Inflammatory macrophage treated with lipopolysaccharide for 1 hour (primary cell): Measurements from ENCODE around the gene MINDY2.

ENCODE experiments used
- DNase-seq, 2 donors: peaks; one replicate each; pipeline ENCODE4 v3.0.0-alpha.2; 2020 to 2022

The MINDY2 gene, protein sequence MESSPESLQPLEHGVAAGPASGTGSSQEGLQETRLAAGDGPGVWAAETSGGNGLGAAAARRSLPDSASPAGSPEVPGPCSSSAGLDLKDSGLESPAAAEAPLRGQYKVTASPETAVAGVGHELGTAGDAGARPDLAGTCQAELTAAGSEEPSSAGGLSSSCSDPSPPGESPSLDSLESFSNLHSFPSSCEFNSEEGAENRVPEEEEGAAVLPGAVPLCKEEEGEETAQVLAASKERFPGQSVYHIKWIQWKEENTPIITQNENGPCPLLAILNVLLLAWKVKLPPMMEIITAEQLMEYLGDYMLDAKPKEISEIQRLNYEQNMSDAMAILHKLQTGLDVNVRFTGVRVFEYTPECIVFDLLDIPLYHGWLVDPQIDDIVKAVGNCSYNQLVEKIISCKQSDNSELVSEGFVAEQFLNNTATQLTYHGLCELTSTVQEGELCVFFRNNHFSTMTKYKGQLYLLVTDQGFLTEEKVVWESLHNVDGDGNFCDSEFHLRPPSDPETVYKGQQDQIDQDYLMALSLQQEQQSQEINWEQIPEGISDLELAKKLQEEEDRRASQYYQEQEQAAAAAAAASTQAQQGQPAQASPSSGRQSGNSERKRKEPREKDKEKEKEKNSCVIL

DNA sequence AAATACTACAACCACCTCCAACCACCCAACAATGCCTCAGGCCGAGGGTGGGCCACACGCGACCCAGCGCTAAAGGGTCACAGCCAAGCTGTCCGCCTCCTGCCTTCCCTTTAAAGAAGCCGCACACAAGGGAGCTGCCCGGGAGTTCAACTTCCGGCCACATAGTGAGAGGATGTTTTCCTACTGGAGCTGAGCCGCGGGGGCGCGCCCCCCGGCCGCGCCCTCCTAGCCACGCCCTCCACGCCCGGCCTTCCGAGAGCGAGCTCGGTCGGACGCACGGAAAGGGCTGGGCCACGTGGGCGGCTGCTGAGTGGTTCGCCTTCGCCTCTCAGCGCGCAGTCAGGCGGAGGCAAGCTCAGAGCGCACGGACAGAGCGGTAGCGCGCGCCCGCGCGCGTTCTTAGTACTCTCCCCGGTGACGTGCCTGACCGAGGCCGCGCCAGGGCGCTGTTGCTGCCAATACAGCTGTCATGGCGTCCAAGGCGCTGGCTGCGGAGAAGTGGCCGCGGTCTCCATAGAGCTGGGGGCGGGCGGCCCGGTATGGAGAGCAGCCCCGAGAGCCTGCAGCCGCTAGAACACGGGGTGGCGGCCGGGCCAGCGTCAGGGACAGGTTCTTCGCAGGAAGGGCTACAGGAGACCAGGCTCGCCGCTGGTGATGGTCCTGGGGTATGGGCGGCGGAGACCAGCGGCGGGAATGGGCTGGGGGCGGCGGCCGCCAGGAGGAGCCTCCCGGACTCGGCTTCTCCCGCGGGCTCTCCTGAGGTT is at the start of gene MINDY2:
MINDY2 (plus strand) TSS at position 446 of the 764 bp plus-strand sequence; CDS start at position 540, 94 bp downstream.
- DNase-seq: peak; percentile 99 to 100

DNA sequence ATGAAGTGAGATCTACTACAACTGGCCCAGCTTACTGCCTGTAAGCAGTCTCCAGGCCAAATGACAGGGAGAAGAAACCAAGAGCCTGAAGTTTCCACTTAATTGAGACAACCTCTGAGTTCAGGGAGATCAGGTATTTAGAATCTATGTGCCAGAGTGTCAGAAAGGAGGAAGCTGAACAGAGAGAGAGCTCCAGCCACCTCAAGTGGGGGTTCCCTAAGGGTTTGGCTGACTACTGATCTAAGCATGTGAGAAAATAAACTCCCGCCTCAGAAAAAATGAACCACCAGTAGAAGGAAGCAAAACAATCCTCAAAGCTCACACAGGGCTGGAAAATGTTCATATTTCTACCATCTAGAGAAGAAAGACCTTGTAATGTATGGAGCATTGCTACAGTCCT is 46.6 kb upstream of the MINDY2 start:
- peak; percentile 57 to 64 for DNase-seq

DNA sequence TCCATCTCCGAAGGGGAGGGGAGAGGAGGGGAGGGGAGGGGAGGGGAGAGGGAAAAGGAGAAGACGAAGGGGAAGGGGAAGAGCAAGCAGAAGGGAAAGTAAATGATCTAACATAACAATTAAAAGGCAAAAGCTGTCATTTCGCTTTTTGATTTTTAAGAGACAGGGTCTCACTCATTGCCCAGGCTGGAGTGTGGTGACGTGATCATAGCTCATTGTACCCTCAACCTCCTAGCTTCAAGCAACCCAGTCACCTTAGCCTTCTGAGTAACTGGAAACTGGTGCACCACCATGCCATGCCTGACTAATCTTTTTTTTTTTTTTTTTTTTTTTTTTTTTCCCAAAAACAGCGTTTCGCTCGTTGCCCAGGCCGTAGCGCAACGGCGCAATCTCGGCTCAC is 44.2 kb upstream of the MINDY2 start:
- no peak for DNase-seq

DNA sequence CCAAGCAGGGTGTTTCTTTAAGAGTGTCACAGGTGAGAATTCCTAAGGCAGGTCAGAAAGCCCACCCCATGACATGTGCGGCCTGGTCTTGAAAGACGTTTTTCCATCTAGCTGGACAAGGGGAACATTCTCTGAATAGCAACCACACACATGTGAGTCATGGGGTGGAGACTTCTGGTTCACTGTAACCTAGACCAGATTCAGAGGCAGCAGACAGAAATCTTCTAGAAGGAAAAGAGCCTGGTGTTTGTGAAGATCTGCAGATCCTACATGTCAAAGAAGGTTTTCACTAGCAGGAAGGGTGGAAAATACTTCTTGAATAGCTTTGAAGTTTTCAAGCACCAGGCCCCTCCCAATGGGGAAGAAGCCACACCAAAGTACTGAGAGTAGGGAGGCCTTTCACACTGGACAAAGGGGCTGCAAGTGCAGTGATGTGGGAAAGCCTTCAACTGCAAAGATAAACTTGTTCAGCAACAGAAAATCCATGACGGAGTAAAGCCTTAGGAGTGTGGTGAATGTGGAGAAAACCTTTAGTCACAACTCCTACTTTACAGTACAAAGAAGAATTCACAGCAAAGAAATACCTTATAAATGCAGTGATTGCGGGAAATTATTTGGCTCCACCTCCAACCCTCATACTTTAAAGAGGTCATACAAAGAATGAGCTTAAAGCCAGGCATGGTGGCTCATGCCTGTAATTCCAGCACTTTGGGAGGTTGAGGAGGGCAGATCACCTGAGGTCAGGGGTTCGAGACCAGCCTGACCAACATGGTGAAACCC is 39.2 kb upstream of the MINDY2 start:
- peak; percentile 63 to 69 for DNase-seq

DNA sequence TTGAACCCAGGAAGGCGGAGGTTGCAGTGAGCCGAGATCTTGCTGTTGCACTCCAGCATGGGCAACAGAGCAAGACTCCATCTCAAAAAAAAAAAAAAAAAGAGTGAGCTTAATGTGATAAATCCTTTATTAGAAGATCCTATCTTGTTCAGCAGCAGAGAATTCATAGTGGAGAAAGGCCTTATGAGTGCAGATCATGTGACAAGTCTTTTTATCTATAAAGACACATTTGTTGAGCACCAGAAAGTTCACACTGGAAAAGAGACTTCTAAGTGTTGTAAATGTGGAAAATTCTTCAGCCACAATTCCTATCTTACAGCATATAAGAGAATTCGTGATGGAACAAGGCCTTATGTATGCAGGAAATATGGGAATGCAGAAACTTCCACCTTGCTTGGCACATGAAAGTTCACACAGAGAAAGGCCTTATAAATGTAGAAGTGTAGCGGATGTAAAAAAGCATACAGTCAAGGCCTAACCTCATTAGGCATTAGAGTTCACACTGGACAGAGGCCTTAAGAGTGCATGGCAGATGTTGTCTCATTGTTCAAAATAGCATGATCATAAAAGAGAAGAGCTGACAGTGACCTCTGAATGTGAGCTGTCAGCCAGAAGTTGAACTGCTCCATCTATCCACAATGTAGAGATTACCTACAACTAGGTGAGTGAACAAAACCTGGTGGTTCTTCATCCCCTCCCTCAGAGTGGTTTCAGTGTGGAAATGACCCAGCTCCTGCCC is 38.3 kb upstream of the MINDY2 start:
- DNase-seq: peak in 1 of 2 donors; percentile 30

DNA sequence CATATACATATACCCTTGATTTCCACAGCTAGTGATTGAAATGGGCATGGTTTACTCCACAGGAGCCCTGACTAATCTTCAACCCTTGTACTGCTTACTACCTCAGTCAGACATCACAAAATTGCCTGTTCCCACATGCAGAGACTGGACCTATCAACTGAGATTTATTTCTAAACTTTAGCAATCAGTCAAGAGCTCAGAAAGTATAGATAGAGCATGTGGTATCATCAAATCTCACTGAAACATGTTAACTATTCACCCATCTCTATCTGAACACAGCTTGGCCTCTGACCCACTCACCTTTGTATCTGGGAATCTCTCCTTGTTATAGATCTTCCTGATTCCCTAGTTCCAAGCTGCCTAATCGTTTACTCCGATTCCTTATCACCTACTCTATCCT is 36.2 kb upstream of the MINDY2 start:
- no peak for DNase-seq

DNA sequence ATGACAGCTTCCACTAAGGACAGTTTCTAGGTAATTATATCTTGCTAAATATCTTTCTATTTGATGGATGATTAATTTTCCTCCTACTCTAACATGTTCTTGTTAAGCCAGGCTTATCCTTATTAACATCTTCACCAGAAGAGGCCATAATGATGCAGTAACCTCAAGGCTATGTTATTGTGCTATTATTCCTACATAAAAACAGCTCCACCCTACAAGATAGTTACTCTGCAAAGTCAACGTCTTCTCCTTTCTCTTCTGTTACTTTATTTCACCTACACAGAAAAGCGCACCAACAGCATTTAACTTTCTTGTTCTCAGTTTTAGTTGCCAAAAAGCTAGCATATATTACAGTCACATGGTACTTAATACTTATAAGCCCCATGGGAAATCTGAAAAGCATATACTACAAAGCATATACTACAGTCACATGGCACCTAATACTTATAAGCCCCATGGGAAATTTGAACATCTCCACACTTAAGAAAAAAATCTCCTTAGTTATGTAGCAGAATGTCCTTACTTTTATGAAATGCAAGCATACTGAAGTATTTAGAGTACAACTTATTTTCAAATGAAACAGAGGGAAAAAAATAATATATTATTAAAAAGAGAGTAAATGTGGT is 35.0 kb upstream of the MINDY2 start:
- no peak for DNase-seq

DNA sequence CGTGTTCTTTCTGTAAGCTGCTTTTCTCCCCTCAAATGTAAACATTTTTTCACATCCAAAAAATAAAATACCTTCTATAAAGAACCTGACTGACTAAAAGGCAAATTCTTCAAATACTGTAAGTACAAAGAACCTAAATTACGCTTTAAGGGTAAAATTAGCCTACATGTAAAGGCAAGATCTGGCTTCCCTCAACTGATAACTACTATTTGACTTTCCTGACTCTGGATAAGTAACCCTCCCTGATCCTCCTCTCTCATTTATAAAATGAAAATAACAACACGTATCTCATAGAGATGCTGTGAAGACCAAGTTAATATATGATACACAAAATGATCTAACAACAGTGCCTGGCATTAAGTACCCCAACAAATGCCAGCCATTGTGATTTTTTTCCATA is 33.8 kb upstream of the MINDY2 start:
- no peak for DNase-seq

DNA sequence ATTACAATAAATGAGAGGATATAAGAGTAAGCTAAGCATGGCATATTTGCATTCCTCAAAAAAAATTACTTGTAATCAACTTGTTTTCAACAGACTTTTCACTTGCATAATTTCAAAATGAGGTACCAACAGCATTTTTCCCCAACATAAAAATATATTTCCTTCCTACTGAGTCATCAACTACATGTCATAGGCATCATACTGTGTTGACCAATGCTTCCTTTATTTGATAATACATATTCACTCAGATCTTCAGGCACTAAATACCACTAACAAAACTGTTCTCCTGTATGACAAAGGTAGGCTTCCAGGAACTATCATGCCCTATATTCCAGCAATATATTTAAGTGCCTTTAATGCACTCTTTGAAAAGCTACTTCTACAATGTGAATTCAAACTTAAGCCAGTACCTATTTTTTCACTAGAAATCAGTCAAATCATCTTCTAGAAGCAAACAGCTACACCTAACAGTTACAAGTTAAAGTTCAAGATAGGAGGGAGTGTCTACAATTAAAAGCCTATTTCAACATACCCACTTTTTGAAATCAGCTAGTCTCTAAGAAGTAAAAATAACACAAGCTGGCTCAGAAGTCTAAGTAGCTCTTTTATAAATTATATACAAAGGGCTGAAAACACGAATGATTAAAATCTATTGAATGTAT is 32.9 kb upstream of the MINDY2 start:
- DNase-seq: peak; percentile 79 to 90

DNA sequence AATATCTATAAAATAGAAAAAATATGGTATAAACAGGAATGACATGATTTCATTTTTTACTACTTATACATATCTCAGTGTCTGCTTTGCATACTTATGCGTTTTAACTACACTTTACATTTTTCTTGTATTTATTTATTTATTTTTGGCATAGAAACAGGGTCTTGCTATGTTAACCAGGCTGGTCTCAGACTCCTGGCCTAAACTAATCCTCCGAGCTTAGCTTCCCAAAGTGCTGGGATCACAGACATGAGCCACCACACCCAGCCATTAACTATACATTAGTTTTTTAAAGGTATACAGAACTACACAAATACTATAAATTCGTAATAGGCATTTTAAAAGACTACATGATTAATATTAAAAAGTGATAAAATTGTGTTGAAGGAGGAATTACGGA is 30.7 kb upstream of the MINDY2 start:
- DNase-seq: no peak

DNA sequence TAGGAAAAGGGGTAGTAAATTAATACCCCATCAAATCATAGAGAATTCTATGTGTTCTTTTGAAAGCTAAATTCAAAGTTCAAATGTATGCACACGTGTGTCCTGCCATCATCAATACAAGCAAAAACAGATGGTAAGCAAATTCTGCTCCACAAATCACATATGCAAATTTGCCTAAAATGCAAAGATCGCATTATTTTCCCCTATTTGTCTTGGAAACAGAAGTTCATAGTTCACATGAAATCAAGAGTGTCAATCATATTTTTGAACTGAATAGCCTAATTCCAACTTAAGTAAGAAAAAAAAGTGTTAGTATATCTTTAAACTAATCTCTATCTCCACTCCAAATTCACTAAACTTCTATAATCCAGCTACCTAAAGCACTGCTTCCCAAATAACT is 30.1 kb upstream of the MINDY2 start:
- peak in 1 of 2 donors; percentile 28 for DNase-seq

DNA sequence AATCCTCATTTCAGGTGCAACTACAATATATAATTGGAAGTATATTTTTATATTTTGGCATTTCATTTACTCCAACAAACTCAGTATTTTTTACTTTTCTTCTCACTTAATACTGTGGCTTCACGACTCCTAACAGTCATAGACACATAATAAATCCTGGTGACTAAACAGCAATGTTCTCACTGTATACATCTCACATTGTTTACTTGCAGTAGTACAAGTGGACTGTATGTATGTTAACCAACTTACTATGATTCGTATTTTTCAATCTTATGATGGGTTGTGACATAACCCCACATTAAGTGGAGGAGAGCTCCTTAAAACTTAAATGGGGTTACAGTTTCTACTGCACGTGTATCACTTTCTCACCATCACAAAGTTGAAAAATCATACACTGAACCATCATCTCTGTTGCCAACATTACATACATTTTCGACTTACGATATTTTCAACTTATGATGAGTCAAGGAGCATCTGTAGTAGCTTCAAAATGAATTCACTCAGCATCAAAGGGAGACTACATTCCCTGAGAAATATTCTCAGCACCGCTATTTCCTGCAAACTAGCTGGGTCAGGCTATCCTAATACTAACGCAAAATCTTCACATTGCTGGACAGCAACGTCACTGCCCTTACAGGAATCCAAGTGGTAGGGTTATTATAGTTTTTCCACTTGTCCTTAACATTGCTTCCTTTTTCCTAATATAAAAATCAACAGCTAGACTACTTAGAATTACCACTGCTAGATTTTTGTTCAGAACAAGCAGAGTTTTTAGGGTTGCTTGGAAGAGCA is 28.9 kb upstream of the MINDY2 start:
- no peak for DNase-seq

DNA sequence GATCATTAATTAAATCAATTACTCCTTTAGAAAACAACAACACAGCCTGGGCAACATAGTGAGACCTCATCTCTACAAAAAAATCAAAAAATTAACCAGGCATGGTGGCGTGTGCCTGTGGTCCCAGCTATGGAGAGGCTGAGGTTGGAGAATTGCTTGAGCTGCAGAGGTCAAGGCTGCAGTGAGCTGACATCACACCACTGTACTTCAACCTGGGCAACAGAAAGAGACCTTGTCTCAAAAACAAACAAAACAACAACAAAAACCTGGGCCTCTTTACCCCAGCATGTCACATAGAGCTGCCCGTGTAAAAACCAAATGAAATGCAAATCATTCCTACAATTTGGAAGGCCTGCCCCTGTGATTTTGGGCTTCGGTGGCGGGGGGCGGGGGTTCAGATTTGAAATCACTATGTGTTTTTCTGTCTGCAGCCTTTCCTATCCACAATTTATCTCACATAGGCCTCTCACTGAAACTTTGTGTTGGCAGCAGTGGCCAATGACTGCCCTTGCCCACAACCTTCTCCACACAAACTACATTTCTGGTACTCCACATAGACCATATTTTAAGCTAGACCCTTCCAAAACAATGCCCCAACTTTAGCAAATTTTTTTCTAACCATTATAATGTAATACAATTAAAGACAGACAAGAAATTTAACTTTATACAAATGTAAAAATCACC is 28.1 kb upstream of the MINDY2 start:
- no peak for DNase-seq

DNA sequence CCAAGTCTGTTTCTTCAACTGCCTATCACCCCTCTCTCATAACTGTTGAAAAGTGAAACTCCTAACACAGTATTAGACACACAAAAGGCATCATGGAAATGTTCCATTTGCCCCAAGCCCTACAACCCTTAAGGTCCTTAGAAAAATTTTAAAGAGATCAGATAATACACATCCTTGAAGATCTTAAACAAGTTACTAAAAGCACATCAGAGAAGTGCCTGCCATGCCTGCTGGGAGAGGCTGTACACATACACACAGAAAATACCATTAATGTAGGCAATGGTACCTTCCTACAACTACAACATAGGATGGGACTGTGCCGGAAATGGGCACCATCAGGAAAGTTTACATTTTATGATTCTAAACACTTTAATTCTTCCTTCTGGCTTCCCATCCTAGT is 24.9 kb upstream of the MINDY2 start:
- no peak for DNase-seq

DNA sequence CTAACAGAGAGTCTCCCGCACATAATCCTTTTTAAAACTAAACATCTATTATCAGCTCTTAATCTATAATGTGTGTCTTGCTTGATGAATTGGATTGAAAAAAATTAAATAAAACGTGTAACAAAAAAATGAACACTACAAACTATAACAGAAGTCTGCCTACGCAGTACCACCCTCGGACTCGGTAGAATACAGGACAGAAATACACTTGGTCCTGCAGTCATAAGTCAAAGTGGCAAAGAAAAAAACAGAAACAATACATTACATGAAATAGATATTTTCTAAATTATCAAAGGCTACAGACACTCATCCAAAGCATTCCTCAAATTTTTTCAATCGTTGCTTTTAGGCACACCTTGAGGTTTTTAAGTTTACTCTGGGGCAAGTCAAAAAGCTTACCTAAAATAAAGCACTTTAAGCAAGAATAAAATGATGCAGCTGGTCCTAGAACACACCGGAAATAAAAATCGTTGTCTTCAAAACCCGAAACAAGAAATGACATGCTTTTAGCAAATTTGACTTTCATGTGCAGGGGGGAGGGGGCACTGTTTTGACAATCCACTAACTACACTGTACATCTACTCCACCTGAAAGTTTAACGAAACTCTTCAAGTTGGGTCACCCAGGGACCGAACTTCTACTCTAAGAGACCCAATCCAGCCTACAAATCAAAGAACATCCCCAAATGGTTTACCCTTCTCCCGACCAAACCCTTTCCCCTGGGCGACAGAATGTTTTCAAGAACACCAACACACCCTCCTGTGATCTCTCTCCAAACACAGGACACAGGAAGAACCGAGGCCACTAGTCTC is 22.9 kb upstream of the MINDY2 start:
- peak in 1 of 2 donors; percentile 38 for DNase-seq

DNA sequence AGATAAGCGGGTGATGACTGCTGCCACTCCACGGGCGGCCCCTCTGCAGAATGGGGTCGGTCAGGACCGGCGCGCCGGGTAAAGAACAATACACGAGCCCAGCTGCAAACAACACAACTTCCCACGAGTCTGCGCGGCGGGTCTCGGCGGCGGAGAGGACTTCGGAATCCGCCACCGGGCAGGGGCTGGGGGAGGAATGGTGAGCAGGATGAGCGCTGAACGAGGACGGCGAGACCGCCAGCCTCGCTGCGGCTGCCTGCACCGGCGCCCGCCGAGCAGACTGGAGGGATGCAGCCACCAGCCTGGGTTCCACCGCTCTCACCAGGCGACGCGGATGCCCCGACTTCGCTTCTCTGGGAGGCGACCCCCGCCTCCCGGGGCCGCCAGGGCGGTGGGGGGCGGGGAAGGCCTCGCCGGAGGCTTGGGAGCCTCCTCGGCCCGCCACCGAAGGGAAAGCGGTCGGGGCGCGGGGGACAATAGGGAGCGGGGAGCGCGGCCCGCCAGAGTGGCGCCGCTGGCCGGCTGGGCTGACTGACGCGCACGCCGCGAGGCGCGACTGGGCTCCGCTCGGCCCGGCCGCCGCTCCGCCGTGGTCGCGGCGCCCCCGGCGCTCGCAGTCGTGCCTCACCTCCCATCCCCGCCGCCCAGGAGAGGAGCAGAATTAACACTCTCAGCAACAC is 22.1 kb upstream of the MINDY2 start:
- DNase-seq: no peak

DNA sequence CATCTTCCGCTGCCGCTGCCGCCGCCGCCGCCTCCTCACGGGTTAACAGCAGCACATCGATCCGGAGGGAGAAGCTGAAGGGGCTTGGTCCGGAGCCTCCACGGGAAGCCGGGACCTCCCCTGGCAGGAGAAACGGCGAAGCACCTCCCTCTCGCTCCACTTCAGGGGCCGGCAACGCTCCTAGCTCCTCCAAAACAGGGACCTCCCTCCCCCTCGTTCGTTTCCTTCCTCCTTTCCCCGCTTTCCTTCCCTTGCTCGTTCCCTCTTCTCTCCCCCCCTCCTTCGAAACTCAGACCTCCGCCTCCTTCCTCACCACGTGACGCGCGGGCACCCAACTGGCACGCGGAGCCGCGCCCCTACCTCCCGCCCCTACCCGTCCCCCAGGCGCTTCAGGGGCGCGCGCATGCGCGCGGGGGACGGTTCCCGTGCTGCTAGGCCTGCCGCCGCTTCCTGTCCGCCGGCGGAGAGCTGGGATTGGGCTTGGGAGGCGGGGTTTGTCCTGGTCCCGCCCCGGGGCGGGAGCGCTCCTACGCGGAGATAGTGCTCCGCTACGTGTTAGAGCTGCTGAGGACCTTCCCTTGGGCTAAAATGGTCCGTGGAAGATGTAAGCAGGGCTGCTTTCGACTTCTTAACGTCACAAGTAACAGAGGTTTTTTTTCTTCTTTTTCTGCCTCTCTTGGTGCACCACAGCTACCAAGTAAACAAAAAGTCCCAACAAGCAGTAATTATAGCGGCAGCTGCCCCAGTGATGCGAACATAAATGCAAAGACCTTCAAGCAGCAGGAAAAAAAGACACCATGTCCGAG is 21.4 kb upstream of the MINDY2 start, which contains the start of gene ADAM10:
ADAM10 (minus strand) TSS at position 176 of the 806 bp plus-strand sequence; CDS start at position 3, 173 bp downstream.
- peak; percentile 99 for DNase-seq
